Karpas-422 (cell line): ENCODE data around the gene TMEM229B. TPM values are rescaled to one million over a fixed set of nuclear protein-coding genes. Genes with fewer than 3 reads are reported as not detected.

Experiments
- DNase-seq: peaks from one replicate; pipeline ENCODE4 v3.0.0-alpha.2; 2015
- H2AFZ ChIP-seq: fragments of 200-600 bp; sonication (generic); 2 replicates; pipeline ENCODE4 v1.6.1; 2014; ENCODE audit warnings: antibody characterized with exemption, low read length, mixed read lengths
- H3K27ac ChIP-seq: fragments of 200-600 bp; sonication (generic); 2 replicates; pipeline ENCODE4 v1.5.1; 2014; ENCODE audit warnings: mild to moderate bottlenecking, low read length, moderate library complexity
- H3K27me3 ChIP-seq: fragments of 200-600 bp; sonication (generic); 2 replicates; pipeline ENCODE4 v1.6.1; 2014; ENCODE audit warnings: low read length, mixed read lengths
- H3K36me3 ChIP-seq: fragments of 200-600 bp; sonication (generic); 2 replicates; pipeline ENCODE4 v1.6.1; 2014; ENCODE audit warnings: low read length, mixed read lengths; ENCODE audit not compliant: insufficient read depth
- H3K4me1 ChIP-seq: fragments of 200-600 bp; sonication (generic); 2 replicates; pipeline ENCODE4 v1.6.1; 2014; ENCODE audit warnings: mild to moderate bottlenecking, low read length, mixed read lengths
- H3K4me2 ChIP-seq: fragments of 200-600 bp; sonication (generic); 2 replicates; pipeline ENCODE4 v1.6.1; 2014; ENCODE audit warnings: low read length, low read depth, mild to moderate bottlenecking; ENCODE audit not compliant: poor library complexity, severe bottlenecking
- H3K4me3 ChIP-seq: fragments of 200-600 bp; sonication (generic); 2 replicates; pipeline ENCODE4 v1.5.1; 2014; ENCODE audit warnings: mild to moderate bottlenecking, antibody characterized with exemption, low read length, mixed read lengths
- H3K79me2 ChIP-seq: fragments of 200-600 bp; sonication (generic); 2 replicates; pipeline ENCODE4 v1.6.1; 2014; ENCODE audit warnings: mild to moderate bottlenecking, low read length, mixed read lengths
- H3K9ac ChIP-seq: fragments of 200-600 bp; sonication (generic); 2 replicates; pipeline ENCODE4 v1.6.0; 2014; ENCODE audit warnings: low read length
- H3K9me2 ChIP-seq: fragments of 200-600 bp; sonication (generic), shearing (Covaris generic); replicated peaks from 2 replicates; pipeline ENCODE4 v1.6.0; 2014; ENCODE audit warnings: mild to moderate bottlenecking, low read length, moderate library complexity; ENCODE audit not compliant: insufficient read depth
- H3K9me3 ChIP-seq: fragments of 300-700, 200-600 bp; sonication (generic); 2 replicates; pipeline ENCODE4 v1.6.1; 2014; ENCODE audit warnings: low read length, mixed read lengths
- H4K20me1 ChIP-seq: fragments of 200-600 bp; sonication (generic); 2 replicates; pipeline ENCODE4 v1.6.1; 2014; ENCODE audit warnings: mild to moderate bottlenecking, antibody characterized with exemption, low read length, low read depth; ENCODE audit not compliant: insufficient read depth
- small RNA-seq: library from RNA; depleted of rRNA; stranded (forward); fragments of <200 nt; gene quantifications from one replicate; pipeline ENCODE3, GENCODE V24; 2014
- total RNA-seq: library from RNA; depleted of rRNA; stranded (reverse); fragments of >200 nt; shearing (Covaris generic); gene quantifications from 2 replicates; pipeline ENCODE4 v1.2.3, GENCODE V29; 2014; ENCODE audit warnings: low replicate concordance; rRNA removed

The TMEM229B gene
- total RNA-seq, 1 experiment from 2014 or later = 60.2 TPM

GRCh38 chr14:67426161-67426560, 62.4 kb downstream of the TMEM229B start:
- H4K20me1 ChIP-seq = no peaks in the 10 kb centered on the region
- H2AFZ ChIP-seq = no peak overlapping the region
- no peaks in the 10 kb centered on the region for H3K36me3 ChIP-seq
- no peaks in the 10 kb centered on the region for H3K4me1 ChIP-seq
- H3K79me2 ChIP-seq = no peaks in the 10 kb centered on the region
- H3K4me2 ChIP-seq = no peak overlapping the region
- no peaks in the 10 kb centered on the region for H3K9me2 ChIP-seq
- DNase-seq = no peak
- H3K27me3 ChIP-seq = no peaks in the 10 kb centered on the region
- H3K9ac ChIP-seq = no peak overlapping the region
- no peaks in the 10 kb centered on the region for H3K9me3 ChIP-seq
- H3K27ac ChIP-seq = no peak overlapping the region
- no peak overlapping the region for H3K4me3 ChIP-seq

- no peaks in the 10 kb centered on the region for H3K4me1 ChIP-seq
- H3K27me3 ChIP-seq = no peaks in the 10 kb centered on the region
- no peak overlapping the region for H3K4me2 ChIP-seq
- H3K9me3 ChIP-seq = no peaks in the 10 kb centered on the region
- no peak overlapping the region for H3K9ac ChIP-seq
- H3K36me3 ChIP-seq = no peaks in the 10 kb centered on the region
- H3K9me2 ChIP-seq = no peaks in the 10 kb centered on the region
- no peak overlapping the region for H2AFZ ChIP-seq
- H3K27ac ChIP-seq = no peak overlapping the region
- no peak overlapping the region for H3K4me3 ChIP-seq
- no peaks in the 10 kb centered on the region for H3K79me2 ChIP-seq
- DNase-seq = no peak
- H4K20me1 ChIP-seq = no peaks in the 10 kb centered on the region
Observed at GRCh38 chr14:67425608-67426007, 62.9 kb downstream of the TMEM229B start.

- Histone ChIP-seq H3K4me2 (no peak overlapping the region), H4K20me1 (no peaks in the 10 kb centered on the region), H3K27ac (no peak overlapping the region), H2AFZ (no peak overlapping the region), H3K9me3 (no peaks in the 10 kb centered on the region), H3K9me2 (no peaks in the 10 kb centered on the region), H3K27me3 (no peaks in the 10 kb centered on the region), H3K36me3 (no peaks in the 10 kb centered on the region), H3K4me3 (no peak overlapping the region), H3K4me1 (no peaks in the 10 kb centered on the region), H3K9ac (no peak overlapping the region), H3K79me2 (no peaks in the 10 kb centered on the region)
- DNase-seq = no peak
Observed at GRCh38 chr14:67424539-67424938, 64.0 kb downstream of the TMEM229B start.

GRCh38 chr14:67423424-67423823, 65.1 kb downstream of the TMEM229B start:
- Histone ChIP-seq H3K4me1 (no peaks in the 10 kb centered on the region), H4K20me1 (no peaks in the 10 kb centered on the region), H3K4me3 (no peak overlapping the region), H3K27me3 (no peaks in the 10 kb centered on the region), H3K9me2 (no peaks in the 10 kb centered on the region), H3K9ac (no peak overlapping the region), H3K27ac (no peak overlapping the region), H3K9me3 (no peaks in the 10 kb centered on the region), H3K36me3 (no peaks in the 10 kb centered on the region), H3K79me2 (no peaks in the 10 kb centered on the region), H3K4me2 (no peak overlapping the region), H2AFZ (no peak overlapping the region)
- DNase-seq = no peak

GRCh38 chr14:67421356-67422224, 66.9 kb downstream of the TMEM229B start:
- no peak overlapping the region for H3K4me2 ChIP-seq
- no peaks in the 10 kb centered on the region for H3K9me3 ChIP-seq
- H4K20me1 ChIP-seq = no peaks in the 10 kb centered on the region
- no peaks in the 10 kb centered on the region for H3K79me2 ChIP-seq
- H3K4me1 ChIP-seq = no peaks in the 10 kb centered on the region
- no peak overlapping the region for H2AFZ ChIP-seq
- H3K36me3 ChIP-seq = no peaks in the 10 kb centered on the region
- H3K9ac ChIP-seq = no peak overlapping the region
- H3K4me3 ChIP-seq = no peak overlapping the region
- no peak for DNase-seq
- H3K9me2 ChIP-seq = no peaks in the 10 kb centered on the region
- no peaks in the 10 kb centered on the region for H3K27me3 ChIP-seq
- no peak overlapping the region for H3K27ac ChIP-seq

Small RNA genes lying within 50 kb of the gene (small RNA-seq; reads per million reads assigned to genes)
- not detected for gene MIR5694

Other genes with a start within 250 kb of the TMEM229B start
- 3.8 and 6.2 TPM in 2 replicates for gene PALS1, start 247.3 kb downstream of the TMEM229B start, total RNA-seq
- gene ATP6V1D, start 128.9 kb downstream of the TMEM229B start, total RNA-seq = 79.5 and 88.5 TPM in 2 replicates
- 171 and 266 TPM in 2 replicates for gene EIF2S1, start 128.4 kb downstream of the TMEM229B start, total RNA-seq
- gene PLEK2, start 76.6 kb downstream of the TMEM229B start, total RNA-seq = not detected in 2 replicates
- 0.83 and 3.7 TPM in 2 replicates for gene PLEKHH1, start 44.6 kb upstream of the TMEM229B start, total RNA-seq
- gene PIGH, start 111.5 kb upstream of the TMEM229B start, total RNA-seq = 76.5 and 112 TPM in 2 replicates
- 6.0 and 17.7 TPM in 2 replicates for gene ARG2, start 131.2 kb upstream of the TMEM229B start, total RNA-seq
- gene VTI1B, start 185.9 kb upstream of the TMEM229B start, total RNA-seq = 105 and 106 TPM in 2 replicates
- gene RDH11, start 207.0 kb upstream of the TMEM229B start, total RNA-seq = 126 and 147 TPM in 2 replicates
- gene RDH12, start 213.2 kb upstream of the TMEM229B start, total RNA-seq = not detected in 2 replicates